ENCODE data around the gene TRPC5OS.

DNA sequence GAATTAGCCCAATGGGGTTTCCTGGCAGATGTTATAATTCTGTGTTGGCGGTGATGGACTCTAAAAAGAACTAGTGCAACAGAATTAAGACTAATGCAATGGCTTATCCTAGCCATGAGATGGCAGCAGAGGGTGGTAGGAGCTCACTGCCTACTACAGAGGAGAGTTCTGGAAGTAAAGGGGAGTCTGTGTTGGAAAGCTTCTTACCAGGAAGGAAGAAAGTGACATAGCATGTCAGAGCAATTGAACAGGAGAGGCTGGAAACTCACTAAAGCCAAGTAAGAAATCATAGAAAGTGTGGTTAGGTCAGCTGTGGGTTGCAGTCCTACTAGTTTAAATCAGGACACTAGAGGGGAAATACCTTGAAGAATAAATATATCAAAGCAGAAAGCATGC is 6.3 kb upstream of the TRPC5OS start:
- TF ChIP-seq, protein P1, sequence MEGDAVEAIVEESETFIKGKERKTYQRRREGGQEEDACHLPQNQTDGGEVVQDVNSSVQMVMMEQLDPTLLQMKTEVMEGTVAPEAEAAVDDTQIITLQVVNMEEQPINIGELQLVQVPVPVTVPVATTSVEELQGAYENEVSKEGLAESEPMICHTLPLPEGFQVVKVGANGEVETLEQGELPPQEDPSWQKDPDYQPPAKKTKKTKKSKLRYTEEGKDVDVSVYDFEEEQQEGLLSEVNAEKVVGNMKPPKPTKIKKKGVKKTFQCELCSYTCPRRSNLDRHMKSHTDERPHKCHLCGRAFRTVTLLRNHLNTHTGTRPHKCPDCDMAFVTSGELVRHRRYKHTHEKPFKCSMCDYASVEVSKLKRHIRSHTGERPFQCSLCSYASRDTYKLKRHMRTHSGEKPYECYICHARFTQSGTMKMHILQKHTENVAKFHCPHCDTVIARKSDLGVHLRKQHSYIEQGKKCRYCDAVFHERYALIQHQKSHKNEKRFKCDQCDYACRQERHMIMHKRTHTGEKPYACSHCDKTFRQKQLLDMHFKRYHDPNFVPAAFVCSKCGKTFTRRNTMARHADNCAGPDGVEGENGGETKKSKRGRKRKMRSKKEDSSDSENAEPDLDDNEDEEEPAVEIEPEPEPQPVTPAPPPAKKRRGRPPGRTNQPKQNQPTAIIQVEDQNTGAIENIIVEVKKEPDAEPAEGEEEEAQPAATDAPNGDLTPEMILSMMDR (conservative IDR thresholded peaks at IDR 0.05; ENCODE audit: low read depth, low read length): peak; percentile 71
- TF ChIP-seq RFX5 (IDR thresholded peaks at IDR 0.05; ENCODE audit: low read depth, low read length): no peak
- no peak for TF ChIP-seq POLR2A (IDR thresholded peaks at IDR 0.05; ENCODE audit: low read depth, low read length)
- TF ChIP-seq RCOR1 (IDR thresholded peaks at IDR 0.05; ENCODE audit: insufficient replicate concordance, low read length): no peak
- no peak for TF ChIP-seq BHLHE40 (IDR thresholded peaks at IDR 0.05; ENCODE audit: low read depth, low read length)
- no peak for TF ChIP-seq CHD1 (IDR thresholded peaks at IDR 0.05; ENCODE audit: low read depth, low read length)
- TF ChIP-seq MAZ (IDR thresholded peaks at IDR 0.05; ENCODE audit: borderline replicate concordance, low read depth, low read length): no peak
- peak; percentile 76 for TF ChIP-seq RAD21 (IDR thresholded peaks at IDR 0.05; ENCODE audit: low read length)
- no peak for TF ChIP-seq ELK1 (IDR thresholded peaks at IDR 0.05; ENCODE audit: borderline replicate concordance, low read depth, low read length)
- no peak for TF ChIP-seq MXI1 (IDR thresholded peaks at IDR 0.05; ENCODE audit: borderline replicate concordance, low read depth, low read length)
- peak; percentile 61 for TF ChIP-seq SMC3 (IDR thresholded peaks at IDR 0.05; ENCODE audit: low read depth, low read length)
- TF ChIP-seq, protein P2, sequence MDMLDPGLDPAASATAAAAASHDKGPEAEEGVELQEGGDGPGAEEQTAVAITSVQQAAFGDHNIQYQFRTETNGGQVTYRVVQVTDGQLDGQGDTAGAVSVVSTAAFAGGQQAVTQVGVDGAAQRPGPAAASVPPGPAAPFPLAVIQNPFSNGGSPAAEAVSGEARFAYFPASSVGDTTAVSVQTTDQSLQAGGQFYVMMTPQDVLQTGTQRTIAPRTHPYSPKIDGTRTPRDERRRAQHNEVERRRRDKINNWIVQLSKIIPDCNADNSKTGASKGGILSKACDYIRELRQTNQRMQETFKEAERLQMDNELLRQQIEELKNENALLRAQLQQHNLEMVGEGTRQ (IDR thresholded peaks at IDR 0.05; ENCODE audit: low read depth, low read length): no peak
- no peak for TF ChIP-seq NFE2L2 (IDR thresholded peaks at IDR 0.05; ENCODE audit: low read depth, low read length)
